K562 (cell line): ENCODE measurements around the gene RTF2. TPM values are rescaled to one million over a fixed set of nuclear protein-coding genes. Genes with fewer than 3 reads are reported as not detected.

Source experiments
- ATAC-seq: fragments of 200-7000 bp; cut with Tn5 transposase; 3 replicates; pipeline ENCODE4 v1.9.1; 2020; ENCODE audit warnings: moderate library complexity
- BruUV-seq: library from RNA; stranded (reverse); fragments of 400-500 nt; replicated peaks from 2 replicates; lab custom pipeline; 2021; lab: Mats Ljungman, UMichigan
- CTCF ChIA-PET: fragments of 300-600 bp; formaldehyde crosslinking; extraction: SDS; loops from one replicate; lab custom pipeline; 2021; ENCODE audit warnings: low intra/inter-chr PET ratio; lab: Yijun Ruan, JAX
- POLR2A ChIA-PET: fragments of 300-600, 350-650 bp; sonication (Branson Sonifier 250); formaldehyde crosslinking; extraction: SDS; loops from one replicate; lab custom pipeline; 2021; ENCODE audit warnings: antibody characterized with exemption, inconsistent platforms; lab: Yijun Ruan, JAX
- DNase-seq, 4 experiments: peaks; one replicate each; pipeline versions ENCODE4 v3.0.0 to v3.0.0-alpha.2; 2011 to 2018; ENCODE audit warnings: low spot score in 3 of 4, mixed read lengths in 3 of 4; ENCODE audit errors: extremely low read depth in 1 of 4
- FAIRE-seq: peaks from 2 replicates; lab custom pipeline; 2011; peaks lifted over from hg19 to GRCh38; lab: Jason Lieb, UNC
- H2AFZ ChIP-seq: 2 replicates; pipeline ENCODE4 v1.6.0; 2011; ENCODE audit warnings: low read depth, low read length, control low read depth, inconsistent platforms
- H3K27ac ChIP-seq: fragments of 200-600 bp; 3 replicates; pipeline ENCODE4 v1.8.0; 2011; ENCODE audit warnings: low read depth, mild to moderate bottlenecking, control low read depth, inconsistent platforms, low read length, moderate library complexity, mixed read lengths; ENCODE audit errors: extremely low read depth
- H3K27me3 ChIP-seq, 2 experiments: fragments of 300-600 bp in 1 of 2; 2 replicates in 1 of 2; 3 replicates in 1 of 2; pipeline versions ENCODE4 v1.6.0 to v1.8.0; 2011; ENCODE audit warnings: inconsistent platforms in 2 of 2, low read length in 2 of 2, mild to moderate bottlenecking in 1 of 2, mixed read lengths in 1 of 2, moderate library complexity in 1 of 2; ENCODE audit not compliant: control insufficient read depth in 2 of 2, insufficient read depth in 2 of 2
- H3K36me3 ChIP-seq: fragments of 300-600 bp; 3 replicates; pipeline ENCODE4 v1.8.0; 2011; ENCODE audit warnings: mild to moderate bottlenecking, low read length, inconsistent platforms; ENCODE audit not compliant: control insufficient read depth, insufficient read depth
- H3K4me1 ChIP-seq, 2 experiments: fragments of 200-600 bp in 1 of 2; replicated peaks in 1 of 2; 2 replicates in 1 of 2; 3 replicates in 1 of 2; pipeline versions ENCODE4 v1.5.1 to v1.8.0; 2011; ENCODE audit warnings: inconsistent platforms in 2 of 2, low read length in 2 of 2, mild to moderate bottlenecking in 1 of 2, mixed read lengths in 1 of 2, moderate library complexity in 1 of 2; ENCODE audit not compliant: control insufficient read depth in 2 of 2, insufficient read depth in 2 of 2
- H3K4me2 ChIP-seq: 2 replicates; pipeline ENCODE4 v1.6.1; 2011; ENCODE audit warnings: low read length, control low read depth, inconsistent platforms, mixed read lengths; ENCODE audit not compliant: insufficient read depth
- H3K4me3 ChIP-seq: fragments of 200-600 bp; sonication (generic), shearing (Covaris generic); 2 replicates; pipeline ENCODE4 v1.5.1; 2016; ENCODE audit warnings: control low read depth, inconsistent platforms
- H3K79me2 ChIP-seq: fragments of 200-600 bp; 3 replicates; pipeline ENCODE4 v1.8.0; 2011; ENCODE audit warnings: low read length, inconsistent platforms; ENCODE audit not compliant: control insufficient read depth, insufficient read depth
- H3K9ac ChIP-seq, 2 experiments: 2 replicates each; pipeline versions ENCODE4 v1.6.0 to v1.6.1; 2011; ENCODE audit warnings: low read depth in 2 of 2, low read length in 2 of 2, control low read depth in 1 of 2, inconsistent platforms in 1 of 2, mild to moderate bottlenecking in 1 of 2, mixed read lengths in 1 of 2; ENCODE audit not compliant: insufficient read depth in 1 of 2
- H3K9me1 ChIP-seq: one replicate; pipeline ENCODE4 v1.6.0; 2011; ENCODE audit warnings: inconsistent platforms, mild to moderate bottlenecking, low read length, moderate library complexity; ENCODE audit not compliant: control insufficient read depth, insufficient read depth
- H3K9me3 ChIP-seq: replicated peaks from 2 replicates; pipeline ENCODE4 v1.5.1; 2011; ENCODE audit warnings: low read depth, low read length, inconsistent platforms; ENCODE audit not compliant: control insufficient read depth, insufficient read depth
- H4K20me1 ChIP-seq: replicated peaks from 2 replicates; pipeline ENCODE4 v1.6.1; 2011; ENCODE audit warnings: low read length, inconsistent platforms, mixed read lengths; ENCODE audit not compliant: control insufficient read depth, insufficient read depth
- HDAC2 ChIP-seq: fragments of 450-650 bp; IDR thresholded peaks from 2 replicates; pipeline ENCODE4 v1.6.1; 2016; ENCODE audit warnings: mild to moderate bottlenecking
- ILK ChIP-seq: fragments of 450-650 bp; IDR thresholded peaks from 2 replicates; pipeline ENCODE4 v1.6.1; 2016; ENCODE audit warnings: missing genetic modification characterization, low read depth, mild to moderate bottlenecking, missing compliant biosample characterization, moderate library complexity, borderline replicate concordance
- KDM5B ChIP-seq: fragments of 200-600 bp; sonication (generic); IDR thresholded peaks from 2 replicates; pipeline ENCODE4 v1.6.1; 2012; ENCODE audit warnings: low read depth, mild to moderate bottlenecking, moderate library complexity, low read length, control low read depth, inconsistent platforms; ENCODE audit not compliant: insufficient replicate concordance
- MEIS2 ChIP-seq: fragments of 450-650 bp; IDR thresholded peaks from 2 replicates; pipeline ENCODE4 v1.6.1; 2014; ENCODE audit warnings: mild to moderate bottlenecking; ENCODE audit not compliant: partially characterized antibody
- PHB ChIP-seq: fragments of 250-450 bp; sonication (Bioruptor Pico); IDR thresholded peaks from 2 replicates; pipeline ENCODE4 v1.5.0; 2021
- SMAD4 ChIP-seq: fragments of 250-450 bp; sonication (Bioruptor Pico); conservative IDR thresholded peaks from 2 replicates; pipeline ENCODE4 v1.8.0; 2021; ENCODE audit warnings: inconsistent platforms, mild to moderate bottlenecking, moderate library complexity
- SUPT5H ChIP-seq: fragments of 450-650 bp; IDR thresholded peaks from 2 replicates; pipeline ENCODE4 v1.6.1; 2016
- TAL1 ChIP-seq: fragments of 450-650 bp; IDR thresholded peaks from 2 replicates; pipeline ENCODE4 v1.6.1; 2016; ENCODE audit warnings: mild to moderate bottlenecking
- TBP ChIP-seq: optimal IDR thresholded peaks from 2 replicates; pipeline ENCODE3; 2011; ENCODE audit warnings: low read depth, low read length, improper control_type of control experiment
- ZNF224 ChIP-seq: sonication (generic); formaldehyde crosslinking; IDR thresholded peaks from 2 replicates; pipeline ENCODE4 v1.8.0; 2022; ENCODE audit warnings: mild to moderate bottlenecking, missing genetic modification reagents
- ZNF830 ChIP-seq: fragments of 250-450 bp; sonication (Bioruptor Pico); IDR thresholded peaks from 2 replicates; pipeline ENCODE4 v1.5.0; 2021; ENCODE audit warnings: mild to moderate bottlenecking
- WGBS: fragments of 100-300 bp; shearing (Covaris generic); methylation state at CpG from one replicate; pipeline ENCODE4 v1.1.6; 2016; ENCODE audit warnings: low coverage, mixed read lengths; ENCODE audit not compliant: insufficient coverage; ENCODE audit errors: missing lambda C conversion rate; 5-methylcytosine and 5-hydroxymethylcytosine counted together
- in situ Hi-C: fragments of 300-500 bp; cut with MboI; formaldehyde crosslinking; loops from 4 replicates; pipeline ENCODE4 v1.15.0; 2018; ENCODE audit warnings: inconsistent platforms, mixed read lengths
- intact Hi-C: fragments of 100-400 bp; cut with micrococcal nuclease; formaldehyde crosslinking; loops from 2 replicates; pipeline ENCODE4 v1.14.2; 2022
- polyA plus RNA-seq, 8 experiments: library from polyadenylated mRNA; depleted of rRNA in 4 of 8; stranded (reverse) in 5 of 8; unstranded in 3 of 8; fragments of >200 nt; fragmentation: Nextera tagmentation in 2 of 8; fragmentation: Illumina TruSeq in 1 of 8; extraction: Ambion mirVana in 2 of 8; extraction: Trizol in 1 of 8; gene quantifications; 2 replicates each; pipeline versions ENCODE4 v1.2.1 to v1.2.3, GENCODE V29; 2011 to 2014; ENCODE audit warnings: inconsistent platforms in 1 of 8, missing spikeins in 1 of 8
- total RNA-seq, 7 experiments: library from RNA; depleted of rRNA in 6 of 7; stranded (reverse); fragments of >200 nt in 6 of 7; fragmentation: Illumina TruSeq in 2 of 7; extraction: Trizol in 2 of 7; gene quantifications; 2 replicates each; pipeline versions ENCODE4 v1.2.1 to v1.2.3, GENCODE V29; 2011 to 2021; ENCODE audit warnings: low replicate concordance in 1 of 7
- TF ChIP-seq, protein P1 (sequence below): fragments of 250-450 bp; sonication (Bioruptor Pico); IDR thresholded peaks from 2 replicates; pipeline ENCODE4 v1.9.0; 2021; ENCODE audit warnings: mild to moderate bottlenecking, inconsistent platforms
- TF ChIP-seq, protein P2 (sequence below): fragments of 450-650 bp; formaldehyde crosslinking; IDR thresholded peaks from 2 replicates; pipeline ENCODE4 v1.4.0; 2020; ENCODE audit warnings: mild to moderate bottlenecking, moderate library complexity
- TF ChIP-seq, protein P3 (sequence below): fragments of 450-650 bp; IDR thresholded peaks from 2 replicates; pipeline ENCODE4 v1.6.1; 2018; ENCODE audit warnings: mild to moderate bottlenecking, low read depth; ENCODE audit not compliant: partially characterized antibody
- TF ChIP-seq, protein P4 (sequence below): fragments of 450-650 bp; IDR thresholded peaks from 2 replicates; pipeline ENCODE4 v1.6.1; 2014; ENCODE audit warnings: low read depth, mild to moderate bottlenecking, moderate library complexity, borderline replicate concordance

RTF2 gene
- total and polyA plus RNA-seq, 9 of the 15 experiments (the other 6 are each of a cell fraction or from before 2014, with no cell fraction given), result 67.0 to 177 (median 84.9) TPM

DNA sequence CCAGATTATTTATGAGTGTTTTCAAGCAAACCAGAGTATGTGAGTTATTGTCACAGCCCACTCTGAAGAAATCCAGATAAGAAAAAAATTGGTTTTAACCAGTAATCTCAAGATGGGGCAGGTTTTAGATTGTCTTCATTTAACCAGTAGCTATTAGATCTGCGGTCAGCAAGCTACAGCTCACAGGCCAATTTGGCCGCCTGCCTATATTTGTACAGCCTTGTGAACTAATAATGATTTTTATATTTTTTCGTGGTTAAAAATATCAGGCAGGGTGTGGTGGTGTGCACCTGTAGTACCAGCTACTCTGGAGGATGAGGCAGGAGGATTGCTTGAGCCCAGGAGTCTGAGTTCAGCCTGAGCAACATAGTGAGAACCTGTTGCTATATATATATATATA, 69.6 kb downstream of the RTF2 start:
- intact Hi-C loops, result no loop called here

More for the DNA sequence above, 69.6 kb downstream of the RTF2 start:
- Histone ChIP-seq H3K27me3 (peaks cover 16 to 42% of the 10 kb centered on the region in 2 experiments; a peak in 4 of 5 replicates), H3K9me3 (no peaks in the 10 kb centered on the region), H3K9ac (no peak overlapping the region), H3K4me1 (no peaks in the 10 kb centered on the region; a peak in 2 of 5 replicates), H3K27ac (no peak overlapping the region), H3K4me2 (no peak overlapping the region), H2AFZ (no peak overlapping the region), H3K4me3 (no peak overlapping the region), H3K79me2 (no peaks in the 10 kb centered on the region), H3K9me1 (no peaks in the 10 kb centered on the region), H4K20me1 (no peaks in the 10 kb centered on the region), H3K36me3 (no peaks in the 10 kb centered on the region)
- no peak for TF ChIP-seq ILK (tag)
- no peak for TF ChIP-seq TAL1
- no peak for TF ChIP-seq SUPT5H
- no peak for TF ChIP-seq KDM5B
- TF ChIP-seq, protein P1, sequence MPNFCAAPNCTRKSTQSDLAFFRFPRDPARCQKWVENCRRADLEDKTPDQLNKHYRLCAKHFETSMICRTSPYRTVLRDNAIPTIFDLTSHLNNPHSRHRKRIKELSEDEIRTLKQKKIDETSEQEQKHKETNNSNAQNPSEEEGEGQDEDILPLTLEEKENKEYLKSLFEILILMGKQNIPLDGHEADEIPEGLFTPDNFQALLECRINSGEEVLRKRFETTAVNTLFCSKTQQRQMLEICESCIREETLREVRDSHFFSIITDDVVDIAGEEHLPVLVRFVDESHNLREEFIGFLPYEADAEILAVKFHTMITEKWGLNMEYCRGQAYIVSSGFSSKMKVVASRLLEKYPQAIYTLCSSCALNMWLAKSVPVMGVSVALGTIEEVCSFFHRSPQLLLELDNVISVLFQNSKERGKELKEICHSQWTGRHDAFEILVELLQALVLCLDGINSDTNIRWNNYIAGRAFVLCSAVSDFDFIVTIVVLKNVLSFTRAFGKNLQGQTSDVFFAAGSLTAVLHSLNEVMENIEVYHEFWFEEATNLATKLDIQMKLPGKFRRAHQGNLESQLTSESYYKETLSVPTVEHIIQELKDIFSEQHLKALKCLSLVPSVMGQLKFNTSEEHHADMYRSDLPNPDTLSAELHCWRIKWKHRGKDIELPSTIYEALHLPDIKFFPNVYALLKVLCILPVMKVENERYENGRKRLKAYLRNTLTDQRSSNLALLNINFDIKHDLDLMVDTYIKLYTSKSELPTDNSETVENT, result no peak
- TF ChIP-seq, protein P2, sequence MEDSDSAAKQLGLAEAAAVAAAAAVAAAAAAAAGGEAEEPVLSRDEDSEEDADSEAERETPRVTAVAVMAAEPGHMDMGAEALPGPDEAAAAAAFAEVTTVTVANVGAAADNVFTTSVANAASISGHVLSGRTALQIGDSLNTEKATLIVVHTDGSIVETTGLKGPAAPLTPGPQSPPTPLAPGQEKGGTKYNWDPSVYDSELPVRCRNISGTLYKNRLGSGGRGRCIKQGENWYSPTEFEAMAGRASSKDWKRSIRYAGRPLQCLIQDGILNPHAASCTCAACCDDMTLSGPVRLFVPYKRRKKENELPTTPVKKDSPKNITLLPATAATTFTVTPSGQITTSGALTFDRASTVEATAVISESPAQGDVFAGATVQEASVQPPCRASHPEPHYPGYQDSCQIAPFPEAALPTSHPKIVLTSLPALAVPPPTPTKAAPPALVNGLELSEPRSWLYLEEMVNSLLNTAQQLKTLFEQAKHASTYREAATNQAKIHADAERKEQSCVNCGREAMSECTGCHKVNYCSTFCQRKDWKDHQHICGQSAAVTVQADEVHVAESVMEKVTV, result no peak
- TF ChIP-seq HDAC2, result no peak
- no peak for TF ChIP-seq ZNF224 (CRISPR knock-in tag)
- TF ChIP-seq, protein P3, sequence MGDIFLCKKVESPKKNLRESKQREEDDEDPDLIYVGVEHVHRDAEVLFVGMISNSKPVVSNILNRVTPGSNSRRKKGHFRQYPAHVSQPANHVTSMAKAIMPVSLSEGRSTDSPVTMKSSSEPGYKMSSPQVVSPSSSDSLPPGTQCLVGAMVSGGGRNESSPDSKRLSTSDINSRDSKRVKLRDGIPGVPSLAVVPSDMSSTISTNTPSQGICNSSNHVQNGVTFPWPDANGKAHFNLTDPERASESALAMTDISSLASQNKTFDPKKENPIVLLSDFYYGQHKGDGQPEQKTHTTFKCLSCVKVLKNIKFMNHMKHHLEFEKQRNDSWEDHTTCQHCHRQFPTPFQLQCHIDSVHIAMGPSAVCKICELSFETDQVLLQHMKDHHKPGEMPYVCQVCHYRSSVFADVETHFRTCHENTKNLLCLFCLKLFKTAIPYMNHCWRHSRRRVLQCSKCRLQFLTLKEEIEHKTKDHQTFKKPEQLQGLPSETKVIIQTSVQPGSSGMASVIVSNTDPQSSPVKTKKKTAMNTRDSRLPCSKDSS, result no peak
- TF ChIP-seq TBP, result no peak
- TF ChIP-seq, protein P4, sequence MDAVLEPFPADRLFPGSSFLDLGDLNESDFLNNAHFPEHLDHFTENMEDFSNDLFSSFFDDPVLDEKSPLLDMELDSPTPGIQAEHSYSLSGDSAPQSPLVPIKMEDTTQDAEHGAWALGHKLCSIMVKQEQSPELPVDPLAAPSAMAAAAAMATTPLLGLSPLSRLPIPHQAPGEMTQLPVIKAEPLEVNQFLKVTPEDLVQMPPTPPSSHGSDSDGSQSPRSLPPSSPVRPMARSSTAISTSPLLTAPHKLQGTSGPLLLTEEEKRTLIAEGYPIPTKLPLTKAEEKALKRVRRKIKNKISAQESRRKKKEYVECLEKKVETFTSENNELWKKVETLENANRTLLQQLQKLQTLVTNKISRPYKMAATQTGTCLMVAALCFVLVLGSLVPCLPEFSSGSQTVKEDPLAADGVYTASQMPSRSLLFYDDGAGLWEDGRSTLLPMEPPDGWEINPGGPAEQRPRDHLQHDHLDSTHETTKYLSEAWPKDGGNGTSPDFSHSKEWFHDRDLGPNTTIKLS, result no peak
- TF ChIP-seq MEIS2, result no peak
- TF ChIP-seq PHB, result no peak
- TF ChIP-seq ZNF830 (CRISPR knock-in tag), result no peak
- no peak for TF ChIP-seq SMAD4 (CRISPR knock-in tag)
- DNase-seq (no peak), ATAC-seq (no peak), FAIRE-seq (no peak)
- in situ Hi-C loops, result no loop called here
- ChIA-PET CTCF (no interaction called here), POLR2A (no interaction called here)
- BruUV-seq, result no TSS peak
- WGBS, result 2% methylated on average over 3 of the region's 3 CpGs
